Measurements from ENCODE around the gene OGDH.
A peak's percentile ranks its signal among the peaks of the same experiment; 100 is the strongest.

The OGDH gene

DNA sequence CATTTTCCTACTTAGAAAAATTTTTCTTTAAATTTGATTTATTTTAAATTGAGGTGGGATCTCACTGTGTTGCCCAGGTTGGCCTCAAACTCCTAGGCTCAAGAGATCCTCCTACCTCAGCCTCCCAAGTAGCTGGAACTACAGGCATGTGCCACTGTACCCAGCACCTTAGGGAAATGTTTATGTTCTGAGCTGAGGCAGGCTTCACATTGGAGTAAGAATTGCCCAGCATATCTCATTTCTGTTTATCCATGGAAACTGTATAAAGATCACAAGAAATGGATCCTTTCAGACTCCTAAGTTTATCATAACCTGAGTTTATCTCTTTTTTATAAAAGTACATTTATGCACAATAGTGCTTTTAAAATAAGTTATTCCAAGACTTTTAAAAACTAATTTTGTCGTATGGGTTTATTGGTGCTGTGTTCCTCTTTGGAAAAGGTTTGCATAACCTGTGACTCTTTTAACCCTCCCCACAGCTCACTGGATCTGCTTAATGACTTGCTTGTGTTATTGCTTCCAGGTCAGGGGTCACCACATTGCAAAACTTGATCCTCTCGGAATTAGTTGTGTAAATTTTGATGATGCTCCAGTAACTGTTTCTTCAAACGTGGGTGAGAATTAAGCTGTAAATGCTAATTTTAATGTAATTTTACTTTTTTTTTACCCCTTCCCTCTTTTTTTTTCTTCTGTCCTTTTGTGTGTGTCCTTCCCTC, 40.7 kb downstream of the OGDH start:
- Histone ChIP-seq H3K27me3 (no peaks in the 10 kb centered on the region), H3K36me3 (peaks cover 63% of the 10 kb centered on the region), H3K27ac (peak overlapping the region; percentile 29)

GRCh38 chr7:44647981-44648714, 41.7 kb downstream of the OGDH start:
- no peaks in the 10 kb centered on the region for H3K9me3 ChIP-seq
- H3K4me1 ChIP-seq (ENCODE audit: control insufficient read depth in 1 of 2, insufficient read depth in 1 of 2, low read depth in 1 of 2, low read length in 1 of 2) = peaks cover 0 to 6% of the 10 kb centered on the region in 2 experiments
- TF ChIP-seq CTCF (IDR thresholded peaks at IDR 0.05) = no peak
- H3K36me3 ChIP-seq = peaks cover 69% of the 10 kb centered on the region
- H3K4me3 ChIP-seq (ENCODE audit: low read depth in 1 of 2, low read length in 1 of 2) = no peak overlapping the region
- H3K27me3 ChIP-seq = no peaks in the 10 kb centered on the region
- no peak overlapping the region for H3K27ac ChIP-seq

More for the DNA sequence above, 40.7 kb downstream of the OGDH start:
- Histone ChIP-seq H3K4me3 (ENCODE audit: low read depth in 1 of 2, low read length in 1 of 2) (no peak overlapping the region), H3K4me1 (ENCODE audit: control insufficient read depth in 1 of 2, insufficient read depth in 1 of 2, low read depth in 1 of 2, low read length in 1 of 2) (peaks cover 0 to 6% of the 10 kb centered on the region in 2 experiments), H3K9me3 (no peaks in the 10 kb centered on the region)
- no peak for TF ChIP-seq CTCF (IDR thresholded peaks at IDR 0.05)

DNA sequence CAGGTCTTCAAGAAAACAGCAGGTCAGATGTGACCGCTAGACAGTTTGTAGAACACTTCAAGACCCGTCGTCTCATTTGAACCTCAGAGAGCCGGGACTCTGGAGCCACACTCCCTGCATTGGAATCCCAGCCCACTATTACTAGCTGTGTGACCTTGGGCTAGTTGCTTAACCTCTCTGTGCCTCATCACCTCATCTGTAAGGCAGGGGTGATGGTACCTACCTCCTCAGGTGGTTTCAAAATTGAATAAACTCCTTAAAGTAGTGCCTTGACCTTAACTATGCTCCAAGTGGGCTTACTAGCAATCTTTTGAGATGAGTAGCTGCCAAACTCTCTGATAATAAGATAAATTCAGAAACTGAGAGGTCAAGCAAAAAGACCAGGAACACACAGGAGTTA, 43.8 kb downstream of the OGDH start:
- H3K27ac ChIP-seq = no peak overlapping the region
- H3K9me3 ChIP-seq = no peaks in the 10 kb centered on the region

GRCh38 chr7:44650772-44651171, 44.3 kb downstream of the OGDH start:
- Histone ChIP-seq H3K27me3 (no peaks in the 10 kb centered on the region), H3K36me3 (peaks cover 67% of the 10 kb centered on the region), H3K4me1 (ENCODE audit: control insufficient read depth in 1 of 2, insufficient read depth in 1 of 2, low read depth in 1 of 2, low read length in 1 of 2) (peaks cover 16 to 20% of the 10 kb centered on the region in 2 experiments), H3K27ac (peak overlapping the region; percentile 16), H3K9me3 (no peaks in the 10 kb centered on the region), H3K4me3 (ENCODE audit: low read depth in 1 of 2, low read length in 1 of 2) (no peak overlapping the region)
- TF ChIP-seq CTCF (IDR thresholded peaks at IDR 0.05) = no peak

More for the DNA sequence above, 43.8 kb downstream of the OGDH start:
- peaks cover 12 to 15% of the 10 kb centered on the region in 2 experiments for H3K4me1 ChIP-seq (ENCODE audit: control insufficient read depth in 1 of 2, insufficient read depth in 1 of 2, low read depth in 1 of 2, low read length in 1 of 2)
- H3K27me3 ChIP-seq = no peaks in the 10 kb centered on the region
- peaks cover 73% of the 10 kb centered on the region for H3K36me3 ChIP-seq
- no peak overlapping the region for H3K4me3 ChIP-seq (ENCODE audit: low read depth in 1 of 2, low read length in 1 of 2)
- TF ChIP-seq CTCF (IDR thresholded peaks at IDR 0.05) = no peak

- Histone ChIP-seq H3K4me1 (ENCODE audit: control insufficient read depth in 1 of 2, insufficient read depth in 1 of 2, low read depth in 1 of 2, low read length in 1 of 2) (peaks cover 30 to 34% of the 10 kb centered on the region in 2 experiments), H3K4me3 (ENCODE audit: low read depth in 1 of 2, low read length in 1 of 2) (no peak overlapping the region), H3K9me3 (no peaks in the 10 kb centered on the region), H3K27me3 (no peaks in the 10 kb centered on the region), H3K36me3 (peaks cover 56% of the 10 kb centered on the region), H3K27ac (no peak overlapping the region)
- TF ChIP-seq CTCF (IDR thresholded peaks at IDR 0.05) = no peak
Measured at GRCh38 chr7:44652535-44652934, 46.1 kb downstream of the OGDH start.
